GM13977 (cell line): ENCODE data around the gene LGI1.
A peak's percentile ranks its signal among the peaks of the same experiment; 100 is the strongest.

Experiments used
- DNase-seq: peaks from one replicate; pipeline ENCODE4 v3.0.0; 2012; ENCODE audit warnings: low spot score
- CTCF ChIP-seq: IDR thresholded peaks from 2 replicates; pipeline ENCODE4 v1.5.1; 2012; ENCODE audit warnings: mild to moderate bottlenecking, control low read depth; ENCODE audit not compliant: insufficient read depth; ENCODE audit errors: extremely low read depth, missing control alignments
- in situ Hi-C: fragments of 300-500 bp; cut with MboI; formaldehyde crosslinking; loops from one replicate; pipeline ENCODE4 v1.12.0; 2022; ENCODE audit warnings: low sequenced_read_pairs, low pct_unique_long_range_greater_than_20kb, mixed read lengths, inconsistent platforms; ENCODE audit not compliant: unreplicated experiment

The LGI1 gene

DNA sequence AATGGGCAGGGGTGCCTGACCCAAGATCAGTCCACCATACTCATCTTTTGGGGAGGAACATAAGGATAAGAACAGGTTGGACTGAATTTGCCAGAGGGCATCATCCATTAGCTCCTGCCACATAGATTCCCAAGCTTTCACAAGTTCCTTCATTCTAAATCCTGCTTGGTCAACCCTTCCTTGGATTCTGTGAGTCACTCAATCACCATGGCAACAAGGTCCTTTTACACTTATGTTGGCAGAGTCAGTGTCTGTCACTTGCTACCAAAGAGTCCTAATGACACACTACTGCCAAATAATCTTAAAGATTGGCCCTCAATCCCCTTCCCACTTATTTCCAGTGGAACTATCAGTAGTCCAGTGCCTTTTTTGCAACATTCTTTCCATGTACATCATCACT is 5.0 kb upstream of the LGI1 start:
- in situ Hi-C loops, result no loop called here
- DNase-seq, result no peak
- no peak for TF ChIP-seq CTCF

- TF ChIP-seq CTCF, result no peak
- in situ Hi-C loops, result no loop called here
- no peak for DNase-seq
Measured at GRCh38 chr10:93753621-93754250, 4.0 kb upstream of the LGI1 start.

DNA sequence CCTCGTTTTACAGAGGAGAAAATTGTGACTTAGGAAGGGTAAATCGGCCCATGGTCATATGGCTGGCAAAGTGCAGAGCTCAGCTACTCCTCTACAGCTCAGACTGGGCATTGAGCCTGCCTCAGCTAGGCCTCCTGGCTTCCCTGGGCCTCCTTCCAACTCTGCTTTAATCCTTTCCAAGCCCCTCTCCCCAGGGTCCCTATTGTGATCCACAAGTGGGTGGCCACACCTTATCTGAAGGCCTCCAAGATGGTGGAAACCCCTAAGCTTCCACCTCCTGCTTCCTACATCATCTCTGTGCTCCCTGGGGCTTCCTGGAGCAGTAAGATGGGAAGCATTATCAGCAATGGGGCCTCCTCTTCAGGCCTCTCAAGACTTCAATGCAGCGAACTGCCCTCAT is 3.0 kb upstream of the LGI1 start:
- no peak for TF ChIP-seq CTCF
- in situ Hi-C loops, result no loop called here
- DNase-seq, result no peak

DNA sequence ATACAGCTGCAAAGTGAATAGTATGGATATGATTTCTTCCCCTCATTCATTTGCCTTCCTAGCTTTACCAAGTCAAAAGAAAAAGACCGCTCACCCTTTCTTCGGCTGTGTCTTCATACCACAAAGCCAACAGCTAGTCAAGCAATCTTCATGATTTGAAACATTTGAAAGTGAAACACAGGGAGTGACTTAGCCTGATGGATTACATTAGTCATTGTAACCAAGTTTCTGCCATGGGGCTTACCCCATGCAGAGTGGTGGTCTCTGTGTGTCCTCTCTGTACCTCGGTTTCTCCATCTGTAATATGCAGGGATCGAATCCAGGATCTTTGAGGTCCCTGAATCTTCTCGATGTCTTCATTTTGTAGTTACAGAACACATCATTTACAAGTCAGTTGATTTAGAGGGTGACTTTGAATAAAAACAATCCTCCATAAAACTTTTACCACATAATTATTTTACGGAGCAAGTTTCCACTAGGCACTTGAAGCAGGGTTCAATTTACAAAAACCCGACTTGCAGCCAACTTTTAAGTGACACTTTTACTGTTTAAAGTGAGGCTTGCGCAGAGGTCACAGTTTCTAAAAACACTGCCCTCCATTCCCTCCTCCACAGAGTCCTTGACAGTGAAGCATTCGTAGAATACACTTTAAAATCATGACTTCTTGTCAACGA is 2.2 kb upstream of the LGI1 start:
- in situ Hi-C loops, result no loop called here
- TF ChIP-seq CTCF, result no peak
- DNase-seq, result no peak

DNA sequence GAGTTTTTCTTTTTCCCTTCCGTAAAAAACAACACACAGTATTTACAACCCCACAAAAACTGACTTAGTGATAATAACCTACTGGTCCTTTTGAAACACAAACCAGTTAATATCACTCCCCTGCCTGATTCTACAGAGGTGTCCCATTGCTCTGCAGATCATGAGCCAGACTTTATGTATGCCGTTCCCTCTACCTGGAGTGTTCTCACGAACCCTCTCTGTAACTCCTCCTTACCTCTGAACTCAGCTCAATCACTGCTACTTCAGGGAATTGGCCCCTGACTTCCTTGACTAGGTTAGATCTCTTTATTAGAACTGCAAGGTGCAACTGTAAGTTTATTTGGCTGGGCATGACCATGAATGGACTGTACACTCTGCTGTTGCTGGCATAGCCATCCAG is 1.6 kb upstream of the LGI1 start:
- in situ Hi-C loops, result no loop called here
- TF ChIP-seq CTCF, result no peak
- no peak for DNase-seq

DNA sequence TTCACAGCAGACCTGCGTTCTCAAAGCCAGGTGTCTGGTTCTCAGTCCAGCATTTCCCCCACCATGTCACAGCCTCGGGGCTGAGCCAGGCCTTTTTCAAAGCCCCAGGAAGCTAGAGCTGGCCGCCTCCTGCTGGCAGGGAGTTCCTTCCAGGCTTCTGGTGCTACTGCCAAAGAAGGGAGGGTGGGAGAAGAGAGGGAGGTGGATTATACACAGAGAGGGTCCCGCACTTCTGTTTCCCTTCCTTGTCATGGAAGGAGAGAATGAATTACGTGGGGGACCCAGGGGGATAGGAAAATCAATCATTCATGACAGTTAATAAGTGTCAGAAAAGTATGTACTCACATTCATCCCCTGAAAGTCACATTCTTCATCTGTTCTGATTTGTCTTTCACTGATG is 600 bp upstream of the LGI1 start:
- DNase-seq, result no peak

More for the DNA sequence above, 600 bp upstream of the LGI1 start:
- in situ Hi-C loops, result no loop called here
- peak; percentile 10 for TF ChIP-seq CTCF
